MM.1S (cell line): ENCODE results near the gene NOX5.

Experiments used
- EZH2 ChIP-seq: fragments of 300-600 bp; sonication (generic); optimal IDR thresholded peaks from 2 replicates; pipeline ENCODE3; 2017; ENCODE audit warnings: low read depth, mild to moderate bottlenecking, antibody characterized with exemption, low read length, mixed read lengths
- EZH2phosphoT487 ChIP-seq: fragments of 300-600 bp; sonication (generic); IDR thresholded peaks from 2 replicates; pipeline ENCODE4 v1.6.1; 2018; ENCODE audit warnings: antibody characterized with exemption, low read length
- TF ChIP-seq, protein P1 (sequence below): fragments of 300-600 bp; sonication (generic); IDR thresholded peaks from 2 replicates; pipeline ENCODE4 v1.5.1; 2016; ENCODE audit warnings: antibody characterized with exemption, low read length, mixed read lengths

DNA sequence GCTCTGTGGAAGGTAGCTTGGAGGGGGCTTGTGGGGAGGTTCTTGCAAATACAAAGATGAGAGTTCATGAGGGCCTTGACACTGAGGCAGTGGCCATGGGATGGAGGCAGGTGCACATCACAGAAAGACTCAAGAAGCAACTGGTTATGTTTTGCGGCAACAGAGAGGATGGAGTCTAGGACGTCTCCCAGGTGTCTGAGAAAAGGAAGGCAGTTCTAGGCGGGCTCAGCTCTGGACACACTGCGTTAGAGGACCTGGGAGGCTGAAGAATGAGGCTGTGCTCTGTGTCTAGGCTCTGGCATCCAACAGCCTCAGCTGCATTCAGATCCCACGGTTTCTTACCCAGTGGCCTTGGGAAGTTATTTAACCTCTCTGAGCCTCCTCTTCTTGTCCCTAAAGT, 23.5 kb downstream of the NOX5 start:
- TF ChIP-seq, protein P1, sequence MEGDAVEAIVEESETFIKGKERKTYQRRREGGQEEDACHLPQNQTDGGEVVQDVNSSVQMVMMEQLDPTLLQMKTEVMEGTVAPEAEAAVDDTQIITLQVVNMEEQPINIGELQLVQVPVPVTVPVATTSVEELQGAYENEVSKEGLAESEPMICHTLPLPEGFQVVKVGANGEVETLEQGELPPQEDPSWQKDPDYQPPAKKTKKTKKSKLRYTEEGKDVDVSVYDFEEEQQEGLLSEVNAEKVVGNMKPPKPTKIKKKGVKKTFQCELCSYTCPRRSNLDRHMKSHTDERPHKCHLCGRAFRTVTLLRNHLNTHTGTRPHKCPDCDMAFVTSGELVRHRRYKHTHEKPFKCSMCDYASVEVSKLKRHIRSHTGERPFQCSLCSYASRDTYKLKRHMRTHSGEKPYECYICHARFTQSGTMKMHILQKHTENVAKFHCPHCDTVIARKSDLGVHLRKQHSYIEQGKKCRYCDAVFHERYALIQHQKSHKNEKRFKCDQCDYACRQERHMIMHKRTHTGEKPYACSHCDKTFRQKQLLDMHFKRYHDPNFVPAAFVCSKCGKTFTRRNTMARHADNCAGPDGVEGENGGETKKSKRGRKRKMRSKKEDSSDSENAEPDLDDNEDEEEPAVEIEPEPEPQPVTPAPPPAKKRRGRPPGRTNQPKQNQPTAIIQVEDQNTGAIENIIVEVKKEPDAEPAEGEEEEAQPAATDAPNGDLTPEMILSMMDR, result no peak
- TF ChIP-seq EZH2phosphoT487 (no peak), EZH2 (no peak)
